GM19193 (cell line): ENCODE measurements around the gene JAZF1.

Experiments used
- POLR2A ChIP-seq: IDR thresholded peaks from 4 replicates; pipeline ENCODE4 v1.6.1; 2011; ENCODE audit not compliant: insufficient read depth, insufficient read length; ENCODE audit errors: extremely low read depth

The JAZF1 gene

GRCh38 chr7:27947586-27948278 is 232.9 kb downstream of the JAZF1 start:
- TF ChIP-seq POLR2A = no peak

DNA sequence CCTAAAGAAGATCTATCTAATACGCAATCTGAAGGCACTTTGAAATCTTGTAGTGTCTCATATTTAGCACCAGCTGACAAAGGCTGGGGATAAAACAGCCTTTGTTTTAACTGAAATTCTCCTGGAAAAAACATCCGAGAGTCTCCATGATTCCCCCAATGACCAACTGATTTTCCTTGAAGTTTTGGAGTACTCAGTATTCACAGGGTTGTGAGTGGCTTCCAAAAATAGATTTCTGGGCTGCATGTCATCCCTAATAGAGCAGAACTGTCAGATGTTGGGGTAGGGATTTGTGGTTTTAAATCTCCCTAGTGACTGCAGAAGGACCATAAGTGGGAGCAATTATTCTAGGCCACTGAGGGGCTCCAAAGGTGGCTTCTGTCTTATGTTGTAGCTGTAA is 234.2 kb downstream of the JAZF1 start:
- no peak for TF ChIP-seq POLR2A

GRCh38 chr7:27945058-27945795 is 235.4 kb downstream of the JAZF1 start:
- TF ChIP-seq POLR2A = no peak

GRCh38 chr7:27944643-27945042 is 236.0 kb downstream of the JAZF1 start:
- TF ChIP-seq POLR2A = no peak

DNA sequence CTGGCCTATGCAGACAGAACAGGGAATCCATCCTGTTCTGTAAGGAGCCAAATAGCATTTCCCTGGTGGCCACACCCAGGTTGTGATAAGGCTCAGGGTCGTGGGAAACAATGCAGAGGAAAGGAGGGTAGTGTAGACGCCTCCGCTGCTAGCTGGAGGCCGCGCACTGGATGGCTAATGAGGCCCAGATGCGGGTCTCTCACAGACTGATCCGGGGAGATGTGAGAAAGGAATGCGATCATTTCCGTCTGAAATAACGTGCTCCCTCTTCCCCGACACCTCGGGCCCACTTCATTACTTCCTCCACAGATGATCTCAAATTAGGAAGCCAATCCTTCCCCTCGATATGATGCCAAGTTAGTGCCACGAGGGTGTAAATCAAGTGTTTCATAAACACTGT is 237.4 kb downstream of the JAZF1 start:
- no peak for TF ChIP-seq POLR2A

DNA sequence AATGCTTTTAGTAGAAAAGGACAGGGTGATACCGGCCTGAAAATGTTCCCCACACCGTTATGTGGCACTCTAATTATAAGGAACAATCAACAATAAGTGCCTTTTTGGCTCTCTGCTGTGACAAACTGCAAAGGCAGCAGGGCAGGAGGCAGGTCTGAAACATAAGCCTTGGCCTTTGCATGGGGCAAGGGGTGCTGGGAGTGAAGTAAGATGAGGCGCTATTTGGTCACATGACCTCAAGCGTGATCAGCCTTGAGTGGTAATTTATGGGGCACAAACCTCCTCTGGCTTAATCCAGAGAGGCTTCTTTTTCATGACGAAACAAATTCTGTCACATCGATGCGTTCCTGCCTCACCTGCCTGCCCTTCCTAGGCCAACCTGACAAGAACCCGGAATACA is 237.9 kb downstream of the JAZF1 start:
- TF ChIP-seq POLR2A = no peak

- TF ChIP-seq POLR2A = no peak
Observed at GRCh38 chr7:27941522-27941921, 239.1 kb downstream of the JAZF1 start.

GRCh38 chr7:27940341-27940740 is 240.3 kb downstream of the JAZF1 start:
- TF ChIP-seq POLR2A = no peak

DNA sequence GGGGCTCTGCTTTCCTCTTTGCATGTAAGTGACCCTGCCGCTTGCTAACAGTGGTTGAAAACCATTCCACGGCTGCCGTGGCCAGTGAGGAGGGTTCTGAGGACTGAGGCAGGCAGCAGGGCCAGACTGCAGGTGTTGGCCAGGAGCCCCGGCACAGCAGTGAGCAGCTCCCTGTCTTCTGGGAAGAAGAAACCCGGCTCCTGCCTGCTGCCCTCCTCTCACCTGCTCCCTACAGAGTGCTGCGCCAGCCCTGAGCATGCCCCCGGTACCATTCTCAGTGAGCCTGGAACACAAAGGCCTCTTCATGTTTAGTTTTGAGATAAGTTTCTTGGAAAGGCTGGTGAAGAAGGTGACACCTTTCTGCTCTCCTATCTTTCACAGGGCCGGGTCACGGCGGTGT is 240.7 kb downstream of the JAZF1 start:
- TF ChIP-seq POLR2A = no peak

GRCh38 chr7:27936768-27937102 is 243.9 kb downstream of the JAZF1 start:
- no peak for TF ChIP-seq POLR2A

DNA sequence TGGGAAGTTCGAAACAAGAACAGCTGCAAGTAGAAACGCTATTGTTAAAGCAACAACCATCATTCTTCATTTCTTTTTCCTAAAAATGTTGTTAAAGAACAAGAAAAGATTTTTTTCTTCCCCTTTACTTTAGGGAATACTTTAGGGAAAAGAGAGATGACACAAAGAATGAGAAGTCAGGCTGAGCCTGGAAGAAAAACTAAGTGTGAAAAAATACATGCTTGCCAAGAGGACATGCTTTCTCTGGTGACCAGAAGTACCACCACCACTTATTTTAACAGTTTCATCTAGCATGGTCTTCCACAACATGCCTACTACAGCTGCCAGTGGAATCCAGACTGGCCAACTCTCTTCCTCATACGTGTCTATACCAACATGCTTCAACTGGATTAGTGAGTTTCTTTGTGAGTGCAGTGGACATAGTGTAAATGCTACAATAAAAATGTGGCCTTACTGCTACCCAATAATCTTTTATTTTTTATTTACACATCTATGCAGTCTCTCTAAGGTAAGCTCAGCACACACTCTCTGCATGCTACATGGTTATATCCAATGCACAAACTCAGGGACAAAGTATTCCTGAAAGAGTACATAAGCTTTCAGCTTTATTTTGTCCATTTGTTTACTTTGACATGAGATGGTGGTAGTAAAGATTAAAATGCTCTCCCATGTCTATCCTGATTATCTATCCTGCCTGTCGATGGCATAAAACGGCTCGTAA is 244.4 kb downstream of the JAZF1 start:
- TF ChIP-seq POLR2A = no peak

DNA sequence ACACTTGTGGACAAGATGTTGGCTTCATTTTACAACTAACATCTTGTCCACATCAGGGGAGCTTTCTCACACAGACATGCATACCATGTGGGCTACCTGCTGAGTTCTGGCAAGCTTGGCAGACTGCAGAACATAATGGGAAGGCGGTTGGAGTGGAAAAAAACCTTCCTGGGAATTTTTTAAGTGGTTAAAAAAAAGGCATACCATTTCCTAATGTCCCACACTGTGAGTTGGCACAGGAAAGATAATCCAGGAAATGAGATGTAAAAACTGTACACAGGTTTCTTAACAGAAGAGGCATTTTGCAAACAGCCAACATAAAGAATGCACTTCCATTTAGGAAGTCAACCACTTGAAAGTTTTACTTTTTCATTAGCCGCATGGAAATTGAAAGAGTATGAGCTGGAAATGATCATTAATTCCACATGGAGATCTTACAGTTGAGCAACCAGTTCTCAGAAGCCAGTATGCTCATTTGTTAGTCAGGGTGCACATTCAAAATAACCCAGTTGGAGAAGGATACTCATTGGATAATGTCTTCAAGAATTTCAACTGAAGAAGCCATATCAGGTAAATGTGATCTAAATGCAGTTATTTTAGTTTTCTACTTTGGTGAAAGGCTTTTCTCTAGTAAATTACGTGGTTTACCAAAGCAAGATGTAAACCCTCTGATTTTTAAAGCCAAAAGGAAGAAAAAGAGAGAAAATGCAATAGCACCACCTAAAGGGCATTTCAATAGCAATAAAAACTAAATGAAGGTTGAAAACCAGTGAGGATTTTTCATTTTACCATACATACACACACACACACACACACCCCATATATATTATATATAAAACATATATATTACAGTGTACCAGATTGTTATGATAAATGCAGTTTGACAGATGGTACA is 246.7 kb downstream of the JAZF1 start:
- TF ChIP-seq POLR2A = no peak

DNA sequence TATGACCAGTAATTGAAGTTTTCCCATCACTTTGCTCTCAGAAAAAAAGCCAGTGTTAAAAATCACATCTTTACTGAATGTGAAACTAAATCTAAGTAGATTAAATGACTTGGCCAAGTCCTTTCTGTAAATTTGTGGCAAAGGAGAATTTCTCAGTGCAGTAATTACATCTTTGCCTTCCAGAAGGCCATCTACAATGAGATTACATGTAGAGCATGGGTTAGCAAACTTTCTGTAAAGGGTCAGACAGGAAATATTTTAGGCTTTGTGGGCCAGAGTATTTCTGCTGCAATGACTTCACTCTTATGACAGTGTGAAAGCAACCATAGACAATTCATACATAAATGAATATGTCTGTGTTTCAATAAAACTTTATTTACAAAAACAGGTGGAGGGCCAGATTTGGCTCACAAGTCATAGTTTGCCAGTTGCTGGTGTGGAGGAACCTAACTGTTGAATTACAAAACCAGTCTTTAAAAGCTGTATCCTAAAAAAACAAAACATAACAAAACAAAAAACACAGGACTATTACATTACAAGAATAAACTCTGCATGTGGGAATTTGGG is 249.6 kb downstream of the JAZF1 start:
- TF ChIP-seq POLR2A = no peak

GRCh38 chr7:27929127-27929526 is 251.5 kb downstream of the JAZF1 start:
- no peak for TF ChIP-seq POLR2A
